ENCODE measurements around the gene MRPL55.

The MRPL55 gene

DNA sequence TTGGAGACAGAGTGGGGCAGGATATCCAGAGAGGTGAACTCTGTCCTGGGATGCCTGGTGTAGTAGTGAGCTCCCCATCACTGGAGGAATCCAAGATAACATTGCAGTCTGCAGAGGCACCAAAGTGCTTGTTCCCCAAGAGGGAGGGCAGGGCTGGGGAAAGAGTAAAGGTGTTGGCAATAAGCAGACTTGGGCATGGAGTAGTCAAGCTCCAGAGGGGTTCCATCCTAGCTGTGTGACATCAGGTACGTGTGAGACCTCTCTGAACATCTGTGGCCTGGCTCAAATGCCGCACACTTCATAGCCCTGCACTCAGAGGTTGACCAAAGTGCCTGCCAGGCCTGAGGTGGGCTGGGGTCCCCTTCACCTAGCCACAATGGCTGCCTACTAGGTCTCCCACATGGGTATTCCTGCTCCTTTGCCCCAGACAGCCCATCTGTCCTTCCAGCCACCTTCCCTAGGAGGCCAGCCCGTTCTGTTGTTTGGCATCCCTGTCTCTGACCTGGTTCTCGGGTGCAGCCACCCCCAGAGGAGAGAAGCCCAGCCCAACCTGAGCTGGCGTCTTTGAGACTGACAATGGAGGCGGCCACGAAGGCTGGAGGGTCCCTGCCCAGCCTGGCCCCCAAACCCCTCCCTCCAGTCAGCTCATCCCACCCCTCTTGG lies 29.4 kb downstream of the MRPL55 start:
- Mint-ChIP-seq H3K27ac (no peak overlapping the region), H3K4me1 (peaks cover 17% of the 10 kb centered on the region), H3K36me3 (ENCODE audit: low read depth) (no peaks in the 10 kb centered on the region), H3K9me3 (no peaks in the 10 kb centered on the region), H3K27me3 (ENCODE audit: low read depth) (peaks cover 4% of the 10 kb centered on the region), H3K4me3 (peak overlapping the region in 2 of 3 experiments; percentile 73 to 76)
- TF ChIP-seq, protein P1, sequence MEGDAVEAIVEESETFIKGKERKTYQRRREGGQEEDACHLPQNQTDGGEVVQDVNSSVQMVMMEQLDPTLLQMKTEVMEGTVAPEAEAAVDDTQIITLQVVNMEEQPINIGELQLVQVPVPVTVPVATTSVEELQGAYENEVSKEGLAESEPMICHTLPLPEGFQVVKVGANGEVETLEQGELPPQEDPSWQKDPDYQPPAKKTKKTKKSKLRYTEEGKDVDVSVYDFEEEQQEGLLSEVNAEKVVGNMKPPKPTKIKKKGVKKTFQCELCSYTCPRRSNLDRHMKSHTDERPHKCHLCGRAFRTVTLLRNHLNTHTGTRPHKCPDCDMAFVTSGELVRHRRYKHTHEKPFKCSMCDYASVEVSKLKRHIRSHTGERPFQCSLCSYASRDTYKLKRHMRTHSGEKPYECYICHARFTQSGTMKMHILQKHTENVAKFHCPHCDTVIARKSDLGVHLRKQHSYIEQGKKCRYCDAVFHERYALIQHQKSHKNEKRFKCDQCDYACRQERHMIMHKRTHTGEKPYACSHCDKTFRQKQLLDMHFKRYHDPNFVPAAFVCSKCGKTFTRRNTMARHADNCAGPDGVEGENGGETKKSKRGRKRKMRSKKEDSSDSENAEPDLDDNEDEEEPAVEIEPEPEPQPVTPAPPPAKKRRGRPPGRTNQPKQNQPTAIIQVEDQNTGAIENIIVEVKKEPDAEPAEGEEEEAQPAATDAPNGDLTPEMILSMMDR (IDR thresholded peaks at IDR 0.05; ENCODE audit: unreplicated experiment in 3 of 3): no peak

- H3K9me3 Mint-ChIP-seq: no peaks in the 10 kb centered on the region
- H3K4me1 Mint-ChIP-seq: peaks cover 13% of the 10 kb centered on the region
- peak overlapping the region; percentile 25 to 76 (median 73) for H3K4me3 Mint-ChIP-seq
- TF ChIP-seq, protein P1 (IDR thresholded peaks at IDR 0.05; ENCODE audit: unreplicated experiment in 3 of 3): no peak
- H3K36me3 Mint-ChIP-seq (ENCODE audit: low read depth): no peaks in the 10 kb centered on the region
- H3K27ac Mint-ChIP-seq: no peak overlapping the region
- H3K27me3 Mint-ChIP-seq (ENCODE audit: low read depth): peaks cover 9% of the 10 kb centered on the region
Measured at GRCh38 chr1:228079013-228079412, 30.1 kb downstream of the MRPL55 start.

DNA sequence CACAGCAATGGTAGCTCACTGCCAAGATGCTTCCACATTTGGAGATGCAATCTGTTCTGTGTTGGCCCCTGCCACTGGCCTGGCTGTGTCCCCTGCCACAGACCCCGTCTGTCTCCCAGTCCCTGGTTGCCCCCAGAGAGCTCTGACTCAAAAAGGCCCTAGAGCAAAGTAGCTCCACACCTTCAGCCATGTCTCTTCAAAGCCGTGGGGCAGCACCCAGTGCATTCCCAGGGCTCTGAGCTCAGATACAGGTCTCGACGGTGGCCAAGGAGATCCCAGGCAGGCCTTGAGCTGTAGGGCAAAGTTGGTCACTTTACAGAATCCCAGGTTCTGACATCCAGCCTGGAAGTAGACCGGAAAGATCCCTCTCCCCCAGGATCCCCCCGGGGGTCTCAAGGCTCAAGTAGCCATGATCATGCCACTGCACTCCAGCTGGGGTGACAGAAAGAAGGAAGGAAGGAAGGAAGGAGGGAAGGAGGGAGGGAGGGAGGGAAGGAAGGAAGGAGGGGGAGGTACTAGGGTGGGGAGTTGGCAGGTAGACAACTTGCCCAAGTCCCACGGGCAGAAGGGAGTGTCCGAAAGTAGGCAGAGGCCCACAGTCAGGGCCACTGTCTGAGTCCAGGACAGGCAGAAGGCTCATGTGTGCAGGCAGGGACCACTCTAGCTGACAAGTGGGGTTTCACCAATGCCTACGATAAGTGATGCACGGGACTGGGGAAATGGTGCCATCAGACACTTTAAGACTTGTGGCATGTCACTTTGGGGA lies 31.4 kb downstream of the MRPL55 start:
- Mint-ChIP-seq H3K27me3 (ENCODE audit: low read depth) (peaks cover 10% of the 10 kb centered on the region), H3K36me3 (ENCODE audit: low read depth) (no peaks in the 10 kb centered on the region), H3K9me3 (no peaks in the 10 kb centered on the region), H3K4me1 (peaks cover 9% of the 10 kb centered on the region), H3K4me3 (no peak overlapping the region), H3K27ac (peak overlapping the region in 2 of 3 experiments; percentile 12 to 40)
- TF ChIP-seq, protein P1 (IDR thresholded peaks at IDR 0.05; ENCODE audit: unreplicated experiment in 3 of 3): no peak

DNA sequence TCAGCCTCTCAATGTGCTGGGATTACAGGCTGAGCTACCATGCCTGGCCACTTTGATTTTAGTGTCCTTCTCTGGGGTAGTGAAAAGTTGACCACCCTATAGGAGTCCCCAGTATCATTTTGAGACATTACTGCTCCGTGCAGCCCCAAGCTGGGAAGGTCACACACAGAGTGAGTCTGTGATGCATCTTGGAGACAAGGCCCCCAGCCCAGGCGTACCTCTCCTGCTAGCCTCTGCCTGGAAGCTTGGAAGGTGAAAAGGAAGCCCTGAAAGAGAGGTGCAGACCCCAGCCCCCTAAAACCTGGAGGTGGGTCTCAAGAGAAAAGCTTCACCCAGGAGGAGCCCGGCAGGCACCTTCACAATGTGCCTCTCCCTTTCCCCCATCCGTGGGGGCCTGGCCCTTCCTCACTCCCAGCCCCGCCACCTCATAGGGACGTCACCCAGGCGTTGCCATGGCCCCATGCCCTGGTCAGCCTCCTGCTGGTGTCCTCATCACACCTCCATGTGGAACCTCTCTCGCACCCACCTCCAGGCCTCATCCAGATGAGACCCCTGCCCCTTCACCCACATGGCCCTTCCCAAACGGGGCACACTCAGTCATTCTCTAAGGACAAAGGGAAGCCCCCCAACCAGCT lies 32.2 kb downstream of the MRPL55 start:
- Mint-ChIP-seq H3K4me3 (no peak overlapping the region), H3K9me3 (no peaks in the 10 kb centered on the region), H3K4me1 (peaks cover 9% of the 10 kb centered on the region), H3K27ac (peak overlapping the region in 2 of 3 experiments; percentile 12 to 40), H3K27me3 (ENCODE audit: low read depth) (peaks cover 10% of the 10 kb centered on the region), H3K36me3 (ENCODE audit: low read depth) (no peaks in the 10 kb centered on the region)
- TF ChIP-seq, protein P1 (IDR thresholded peaks at IDR 0.05; ENCODE audit: unreplicated experiment in 3 of 3): no peak

DNA sequence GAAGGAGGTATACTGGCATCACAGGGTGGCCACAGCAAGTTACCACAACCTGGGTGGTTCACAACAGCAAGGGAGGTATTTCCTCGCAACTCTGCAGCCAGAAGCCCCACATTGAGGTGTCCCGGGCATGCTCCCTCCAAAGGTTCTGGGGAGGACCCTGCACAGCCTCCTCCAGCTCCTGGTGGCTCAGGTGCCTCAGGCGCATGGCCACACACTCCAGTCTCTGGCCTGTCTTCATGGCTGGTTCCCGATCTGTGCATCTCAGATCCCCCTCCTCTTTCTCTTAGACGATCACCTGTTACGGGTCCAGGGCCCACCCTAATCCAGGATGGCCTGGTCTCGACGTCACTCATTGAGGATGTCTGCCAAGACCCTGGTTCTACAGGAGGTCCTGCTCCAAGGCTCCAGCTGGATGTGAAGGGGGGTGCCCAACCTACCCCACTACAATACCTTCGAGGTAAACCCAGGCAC lies 33.3 kb downstream of the MRPL55 start:
- peaks cover 6% of the 10 kb centered on the region for H3K4me1 Mint-ChIP-seq
- H3K27me3 Mint-ChIP-seq (ENCODE audit: low read depth): peaks cover 14% of the 10 kb centered on the region
- TF ChIP-seq, protein P1 (IDR thresholded peaks at IDR 0.05; ENCODE audit: unreplicated experiment in 3 of 3): no peak
- no peak overlapping the region for H3K27ac Mint-ChIP-seq
- H3K4me3 Mint-ChIP-seq: no peak overlapping the region
- H3K9me3 Mint-ChIP-seq: no peaks in the 10 kb centered on the region
- H3K36me3 Mint-ChIP-seq (ENCODE audit: low read depth): no peaks in the 10 kb centered on the region

Data from nephron (organoid).